ENCODE measurements around the gene PCNP. TPM values are rescaled to one million over a fixed set of nuclear protein-coding genes. Genes with fewer than 3 reads are reported as not detected.

PCNP gene
- polyA plus RNA-seq, 1 of the 3 experiments (the other 2 are of a cell fraction) = 45.8 TPM

DNA sequence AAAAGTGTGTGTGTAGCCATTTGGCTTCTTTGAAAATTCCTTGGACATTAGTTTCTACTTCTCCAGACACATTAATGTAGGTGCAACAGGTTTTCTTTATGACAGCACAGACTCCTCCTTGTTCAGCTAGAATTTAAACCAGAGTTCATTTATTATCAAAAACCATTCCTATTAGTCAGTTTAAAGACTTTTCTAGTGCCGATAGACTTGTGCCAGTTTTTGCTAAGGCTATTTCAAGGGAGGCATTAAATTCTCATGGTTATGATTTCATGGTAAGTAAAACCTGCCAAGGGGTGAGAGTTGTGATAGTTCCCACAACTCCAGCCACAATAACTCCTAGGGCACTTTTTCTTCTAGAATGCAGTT, 40.4 kb upstream of the PCNP start:
- no peaks in the 10 kb centered on the region for H3K79me2 ChIP-seq (ENCODE audit: insufficient read depth)
- no peak overlapping the region for H3K4me3 ChIP-seq (ENCODE audit: low read depth in 2 of 2, low read length in 1 of 2)
- POLR2A ChIA-PET = no interaction called here
- TF ChIP-seq POLR2AphosphoS5 (IDR thresholded peaks at IDR 0.05; ENCODE audit: low read depth, low read length) = no peak
- TF ChIP-seq, protein P1, sequence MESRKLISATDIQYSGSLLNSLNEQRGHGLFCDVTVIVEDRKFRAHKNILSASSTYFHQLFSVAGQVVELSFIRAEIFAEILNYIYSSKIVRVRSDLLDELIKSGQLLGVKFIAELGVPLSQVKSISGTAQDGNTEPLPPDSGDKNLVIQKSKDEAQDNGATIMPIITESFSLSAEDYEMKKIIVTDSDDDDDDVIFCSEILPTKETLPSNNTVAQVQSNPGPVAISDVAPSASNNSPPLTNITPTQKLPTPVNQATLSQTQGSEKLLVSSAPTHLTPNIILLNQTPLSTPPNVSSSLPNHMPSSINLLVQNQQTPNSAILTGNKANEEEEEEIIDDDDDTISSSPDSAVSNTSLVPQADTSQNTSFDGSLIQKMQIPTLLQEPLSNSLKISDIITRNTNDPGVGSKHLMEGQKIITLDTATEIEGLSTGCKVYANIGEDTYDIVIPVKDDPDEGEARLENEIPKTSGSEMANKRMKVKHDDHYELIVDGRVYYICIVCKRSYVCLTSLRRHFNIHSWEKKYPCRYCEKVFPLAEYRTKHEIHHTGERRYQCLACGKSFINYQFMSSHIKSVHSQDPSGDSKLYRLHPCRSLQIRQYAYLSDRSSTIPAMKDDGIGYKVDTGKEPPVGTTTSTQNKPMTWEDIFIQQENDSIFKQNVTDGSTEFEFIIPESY (IDR thresholded peaks at IDR 0.05; ENCODE audit: borderline replicate concordance, low read depth) = no peak
- no peaks in the 10 kb centered on the region for H4K20me1 ChIP-seq (ENCODE audit: insufficient read depth)
- no peaks in the 10 kb centered on the region for H3K27me3 ChIP-seq (ENCODE audit: insufficient read depth)
- 91% methylated on average over 1 of the region's 1 CpG for WGBS (ENCODE audit: low lambda C conversion rate)
- no peak overlapping the region for H3K9ac ChIP-seq
- no peaks in the 10 kb centered on the region for H3K9me3 ChIP-seq
- H3K4me2 ChIP-seq = no peak overlapping the region
- DNase-seq = no peak
- H2AFZ ChIP-seq (ENCODE audit: low read depth) = no peak overlapping the region
- H3K36me3 ChIP-seq (replicated peaks in 1 of 2; ENCODE audit: control insufficient read depth in 1 of 2, insufficient read depth in 2 of 2, low read length in 1 of 2) = no peaks in the 10 kb centered on the region
- CTCF ChIA-PET = no interaction called here
- H3K4me1 ChIP-seq (ENCODE audit: control insufficient read depth in 1 of 2, insufficient read depth in 2 of 2, low read depth in 1 of 2, low read length in 1 of 2) = no peaks in the 10 kb centered on the region; a peak in 1 of 4 replicates
- H3K9me2 ChIP-seq = no peaks in the 10 kb centered on the region
- peaks cover 4% of the 10 kb centered on the region for H3F3A ChIP-seq (replicated peaks; ENCODE audit: insufficient read depth)
- H3K27ac ChIP-seq (ENCODE audit: low read depth in 2 of 2, low read length in 1 of 2) = no peak overlapping the region

DNA sequence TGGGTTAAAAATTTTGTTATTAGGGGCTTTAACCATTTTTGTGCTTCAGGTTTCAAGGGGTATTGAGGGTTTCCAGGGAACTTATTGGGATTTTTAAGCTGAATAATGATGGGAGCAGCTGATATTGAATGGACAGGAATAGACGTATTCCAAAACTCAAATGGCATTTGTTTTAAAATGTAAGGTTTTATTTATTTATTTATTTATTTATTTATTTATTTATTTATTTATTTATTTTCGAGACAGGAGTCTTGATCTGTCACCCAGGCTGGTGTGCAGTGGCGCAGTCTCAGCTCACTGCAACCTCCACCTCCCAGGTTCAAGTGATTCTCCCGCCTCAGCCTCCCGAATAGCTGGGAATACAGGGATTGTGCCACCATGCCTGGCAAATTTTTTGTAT, 38.8 kb upstream of the PCNP start:
- CTCF ChIA-PET = interaction anchor here (1.1 kb wide), 1 partner anchor 13 kb away, joined by 3 read pairs; no protein-coding TSS in a partner anchor
- no peak overlapping the region for H3K4me3 ChIP-seq (ENCODE audit: low read depth in 2 of 2, low read length in 1 of 2)

More for the DNA sequence above, 38.8 kb upstream of the PCNP start:
- POLR2A ChIA-PET = no interaction called here
- DNase-seq = no peak
- no peaks in the 10 kb centered on the region for H3K9me2 ChIP-seq
- H3K4me2 ChIP-seq = no peak overlapping the region
- H3K9me3 ChIP-seq = no peaks in the 10 kb centered on the region
- no peaks in the 10 kb centered on the region for H3K79me2 ChIP-seq (ENCODE audit: insufficient read depth)
- no peaks in the 10 kb centered on the region for H3K36me3 ChIP-seq (replicated peaks in 1 of 2; ENCODE audit: control insufficient read depth in 1 of 2, insufficient read depth in 2 of 2, low read length in 1 of 2)
- H4K20me1 ChIP-seq (ENCODE audit: insufficient read depth) = no peaks in the 10 kb centered on the region
- TF ChIP-seq, protein P2, sequence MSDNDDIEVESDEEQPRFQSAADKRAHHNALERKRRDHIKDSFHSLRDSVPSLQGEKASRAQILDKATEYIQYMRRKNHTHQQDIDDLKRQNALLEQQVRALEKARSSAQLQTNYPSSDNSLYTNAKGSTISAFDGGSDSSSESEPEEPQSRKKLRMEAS (IDR thresholded peaks at IDR 0.05; ENCODE audit: low read depth) = no peak
- TF ChIP-seq JUND (IDR thresholded peaks at IDR 0.05) = no peak
- no peak for TF ChIP-seq CHD2 (IDR thresholded peaks at IDR 0.05; ENCODE audit: low read length, partially characterized antibody)
- TF ChIP-seq YY1 (IDR thresholded peaks at IDR 0.05; ENCODE audit: low read depth) = no peak
- TF ChIP-seq, protein P1 (IDR thresholded peaks at IDR 0.05; ENCODE audit: borderline replicate concordance, low read depth) = no peak
- TF ChIP-seq EZH2phosphoT487 (IDR thresholded peaks at IDR 0.05; ENCODE audit: borderline replicate concordance, low read depth) = no peak
- TF ChIP-seq SMC3 (IDR thresholded peaks at IDR 0.05; ENCODE audit: low read depth, low read length) = no peak
- no peak for TF ChIP-seq RXRA (IDR thresholded peaks at IDR 0.05; ENCODE audit: borderline replicate concordance, low read depth)
- TF ChIP-seq TAF1 (IDR thresholded peaks at IDR 0.05; ENCODE audit: borderline replicate concordance, low read depth, low read length) = no peak
- no peak for TF ChIP-seq TEAD4 (IDR thresholded peaks at IDR 0.05; ENCODE audit: borderline replicate concordance, insufficient read depth)
- no peak for TF ChIP-seq RAD21 (IDR thresholded peaks at IDR 0.05; ENCODE audit: low read length)
- TF ChIP-seq RCOR1 (IDR thresholded peaks at IDR 0.05; ENCODE audit: low read length) = no peak
- no peak for TF ChIP-seq NFIC (IDR thresholded peaks at IDR 0.05; ENCODE audit: borderline replicate concordance)
- H3F3A ChIP-seq (replicated peaks; ENCODE audit: insufficient read depth) = peaks cover 4% of the 10 kb centered on the region
- H3K9ac ChIP-seq = no peak overlapping the region
- no peak overlapping the region for H2AFZ ChIP-seq (ENCODE audit: low read depth)
- no peaks in the 10 kb centered on the region; a peak in 1 of 4 replicates for H3K4me1 ChIP-seq (ENCODE audit: control insufficient read depth in 1 of 2, insufficient read depth in 2 of 2, low read depth in 1 of 2, low read length in 1 of 2)
- WGBS (ENCODE audit: low lambda C conversion rate) = 44% methylated on average over 5 of the region's 5 CpGs
- no peaks in the 10 kb centered on the region for H3K27me3 ChIP-seq (ENCODE audit: insufficient read depth)
- no peak overlapping the region for H3K27ac ChIP-seq (ENCODE audit: low read depth in 2 of 2, low read length in 1 of 2)
